ENCODE data around the gene KHK. TPM values are rescaled to one million over a fixed set of nuclear protein-coding genes. Genes with fewer than 3 reads are reported as not detected.

KHK gene
- total and polyA plus RNA-seq, 2 donors = 1.5 to 2.5 TPM

- peaks cover 19 to 23% of the 10 kb centered on the region in 2 donors for H3K4me1 ChIP-seq (ENCODE audit: control insufficient read depth in 2 of 2, insufficient read depth in 2 of 2, low read length in 2 of 2)
- DNase-seq (ENCODE audit: low read depth in 6 of 9, low spot score in 9 of 9) = no peak
- H3K36me3 ChIP-seq (ENCODE audit: control insufficient read depth in 2 of 2, insufficient read depth in 2 of 2, low read length in 1 of 2) = no peaks in the 10 kb centered on the region
- peaks cover 2 to 39% of the 10 kb centered on the region in 2 donors for H3K27me3 ChIP-seq (ENCODE audit: control insufficient read depth in 2 of 2, insufficient read depth in 1 of 2, low read length in 1 of 2)
- no peak overlapping the region for H3K4me3 ChIP-seq (ENCODE audit: low read length in 2 of 2)
- H3K9me3 ChIP-seq (ENCODE audit: control insufficient read depth in 2 of 2, insufficient read depth in 1 of 2, low read length in 1 of 2) = no peaks in the 10 kb centered on the region
- H3K27ac ChIP-seq (ENCODE audit: low read depth in 1 of 2, low read length in 1 of 2) = no peak overlapping the region
- WGBS = 96% methylated on average over 14 of the region's 14 CpGs
Measured at GRCh38 chr2:27089111-27089954, 2.8 kb downstream of the KHK start.

GRCh38 chr2:27091746-27092695 is 5.4 kb downstream of the KHK start:
- Histone ChIP-seq H3K4me1 (ENCODE audit: control insufficient read depth in 2 of 2, insufficient read depth in 2 of 2, low read length in 2 of 2) (peaks cover 9 to 20% of the 10 kb centered on the region in 2 donors), H3K27me3 (ENCODE audit: control insufficient read depth in 2 of 2, insufficient read depth in 1 of 2, low read length in 1 of 2) (peaks cover 2 to 20% of the 10 kb centered on the region in 2 donors)
- no peak for DNase-seq (ENCODE audit: low read depth in 6 of 9, low spot score in 9 of 9)

GRCh38 chr2:27092696-27093429 is 6.3 kb downstream of the KHK start:
- no peaks in the 10 kb centered on the region for H3K9me3 ChIP-seq (ENCODE audit: control insufficient read depth in 2 of 2, insufficient read depth in 1 of 2, low read length in 1 of 2)
- WGBS = 92% methylated on average over 10 of the region's 10 CpGs

More at GRCh38 chr2:27091746-27092695, 5.4 kb downstream of the KHK start:
- Histone ChIP-seq H3K9me3 (ENCODE audit: control insufficient read depth in 2 of 2, insufficient read depth in 1 of 2, low read length in 1 of 2) (no peaks in the 10 kb centered on the region), H3K36me3 (ENCODE audit: control insufficient read depth in 2 of 2, insufficient read depth in 2 of 2, low read length in 1 of 2) (no peaks in the 10 kb centered on the region), H3K4me3 (ENCODE audit: low read length in 2 of 2) (no peak overlapping the region), H3K27ac (ENCODE audit: low read depth in 1 of 2, low read length in 1 of 2) (no peak overlapping the region)
- WGBS = 89% methylated on average over 25 of the region's 25 CpGs

GRCh38 chr2:27093430-27094352 is 7.1 kb downstream of the KHK start:
- H3K4me3 ChIP-seq (ENCODE audit: low read length in 2 of 2) = no peak overlapping the region
- no peak for DNase-seq (ENCODE audit: low read depth in 6 of 9, low spot score in 9 of 9)
- H3K27ac ChIP-seq (ENCODE audit: low read depth in 1 of 2, low read length in 1 of 2) = no peak overlapping the region
- WGBS = 95% methylated on average over 6 of the region's 6 CpGs
- H3K27me3 ChIP-seq (ENCODE audit: control insufficient read depth in 2 of 2, insufficient read depth in 1 of 2, low read length in 1 of 2) = peaks cover 0 to 9% of the 10 kb centered on the region in 2 donors
- H3K9me3 ChIP-seq (ENCODE audit: control insufficient read depth in 2 of 2, insufficient read depth in 1 of 2, low read length in 1 of 2) = no peaks in the 10 kb centered on the region
- peaks cover 4 to 11% of the 10 kb centered on the region in 2 donors for H3K4me1 ChIP-seq (ENCODE audit: control insufficient read depth in 2 of 2, insufficient read depth in 2 of 2, low read length in 2 of 2)
- no peaks in the 10 kb centered on the region for H3K36me3 ChIP-seq (ENCODE audit: control insufficient read depth in 2 of 2, insufficient read depth in 2 of 2, low read length in 1 of 2)

More at GRCh38 chr2:27092696-27093429, 6.3 kb downstream of the KHK start:
- H3K4me1 ChIP-seq (ENCODE audit: control insufficient read depth in 2 of 2, insufficient read depth in 2 of 2, low read length in 2 of 2) = peaks cover 4 to 12% of the 10 kb centered on the region in 2 donors
- peaks cover 2 to 15% of the 10 kb centered on the region in 2 donors for H3K27me3 ChIP-seq (ENCODE audit: control insufficient read depth in 2 of 2, insufficient read depth in 1 of 2, low read length in 1 of 2)
- DNase-seq (ENCODE audit: low read depth in 6 of 9, low spot score in 9 of 9) = no peak
- H3K27ac ChIP-seq (ENCODE audit: low read depth in 1 of 2, low read length in 1 of 2) = no peak overlapping the region
- no peak overlapping the region for H3K4me3 ChIP-seq (ENCODE audit: low read length in 2 of 2)
- no peaks in the 10 kb centered on the region for H3K36me3 ChIP-seq (ENCODE audit: control insufficient read depth in 2 of 2, insufficient read depth in 2 of 2, low read length in 1 of 2)

GRCh38 chr2:27094353-27094984 is 7.9 kb downstream of the KHK start:
- no peak overlapping the region for H3K27ac ChIP-seq (ENCODE audit: low read depth in 1 of 2, low read length in 1 of 2)
- no peak overlapping the region for H3K4me3 ChIP-seq (ENCODE audit: low read length in 2 of 2)
- DNase-seq (ENCODE audit: low read depth in 6 of 9, low spot score in 9 of 9) = no peak
- no peaks in the 10 kb centered on the region for H3K9me3 ChIP-seq (ENCODE audit: control insufficient read depth in 2 of 2, insufficient read depth in 1 of 2, low read length in 1 of 2)
- 98% methylated on average over 24 of the region's 24 CpGs for WGBS
- H3K36me3 ChIP-seq (ENCODE audit: control insufficient read depth in 2 of 2, insufficient read depth in 2 of 2, low read length in 1 of 2) = no peaks in the 10 kb centered on the region
- peaks cover 4 to 11% of the 10 kb centered on the region in 2 donors for H3K4me1 ChIP-seq (ENCODE audit: control insufficient read depth in 2 of 2, insufficient read depth in 2 of 2, low read length in 2 of 2)
- peaks cover 0 to 2% of the 10 kb centered on the region in 2 donors for H3K27me3 ChIP-seq (ENCODE audit: control insufficient read depth in 2 of 2, insufficient read depth in 1 of 2, low read length in 1 of 2)

- no peak overlapping the region for H3K4me3 ChIP-seq (ENCODE audit: low read length in 2 of 2)
- H3K9me3 ChIP-seq (ENCODE audit: control insufficient read depth in 2 of 2, insufficient read depth in 1 of 2, low read length in 1 of 2) = no peaks in the 10 kb centered on the region
- H3K4me1 ChIP-seq (ENCODE audit: control insufficient read depth in 2 of 2, insufficient read depth in 2 of 2, low read length in 2 of 2) = peaks cover 4 to 11% of the 10 kb centered on the region in 2 donors
- no peaks in the 10 kb centered on the region for H3K27me3 ChIP-seq (ENCODE audit: control insufficient read depth in 2 of 2, insufficient read depth in 1 of 2, low read length in 1 of 2)
- no peak overlapping the region for H3K27ac ChIP-seq (ENCODE audit: low read depth in 1 of 2, low read length in 1 of 2)
- no peaks in the 10 kb centered on the region for H3K36me3 ChIP-seq (ENCODE audit: control insufficient read depth in 2 of 2, insufficient read depth in 2 of 2, low read length in 1 of 2)
- WGBS = 96% methylated on average over 2 of the region's 2 CpGs
- no peak for DNase-seq (ENCODE audit: low read depth in 6 of 9, low spot score in 9 of 9)
Measured at GRCh38 chr2:27095427-27095744, 8.8 kb downstream of the KHK start.

- Histone ChIP-seq H3K9me3 (ENCODE audit: control insufficient read depth in 2 of 2, insufficient read depth in 1 of 2, low read length in 1 of 2) (no peaks in the 10 kb centered on the region), H3K4me1 (ENCODE audit: control insufficient read depth in 2 of 2, insufficient read depth in 2 of 2, low read length in 2 of 2) (peaks cover 4 to 11% of the 10 kb centered on the region in 2 donors), H3K27ac (ENCODE audit: low read depth in 1 of 2, low read length in 1 of 2) (no peak overlapping the region), H3K4me3 (ENCODE audit: low read length in 2 of 2) (peak overlapping the region; percentile 25 to 43), H3K36me3 (ENCODE audit: control insufficient read depth in 2 of 2, insufficient read depth in 2 of 2, low read length in 1 of 2) (no peaks in the 10 kb centered on the region), H3K27me3 (ENCODE audit: control insufficient read depth in 2 of 2, insufficient read depth in 1 of 2, low read length in 1 of 2) (no peaks in the 10 kb centered on the region)
- 40% methylated on average over 18 of the region's 18 CpGs for WGBS
- peak in 5 of 9 donors; percentile 38 to 79 (median 62) for DNase-seq (ENCODE audit: low read depth in 6 of 9, low spot score in 9 of 9)
Measured at GRCh38 chr2:27095745-27096651, 9.4 kb downstream of the KHK start.
